HCT116 (cell line): ENCODE data around the gene SPATA7. TPM values are rescaled to one million over a fixed set of nuclear protein-coding genes. Genes with fewer than 3 reads are reported as not detected.

Source experiments
- ATAC-seq: fragments of 200-7000 bp; cut with Tn5 transposase; 2 replicates; pipeline ENCODE4 v1.9.1; 2020; ENCODE audit warnings: mild to moderate bottlenecking, moderate library complexity
- BruUV-seq: library from RNA; stranded (reverse); fragments of 400-500 nt; replicated peaks from 2 replicates; lab custom pipeline; 2021; lab: Mats Ljungman, UMichigan
- CTCF ChIA-PET: fragments of 300-600 bp; sonication (Branson Sonifier 250); formaldehyde crosslinking; loops from one replicate; lab custom pipeline; 2021; ENCODE audit warnings: antibody characterized with exemption; lab: Charles Lee
- POLR2A ChIA-PET: fragments of 300-600, 350-600 bp; sonication (Branson Sonifier 250); formaldehyde crosslinking; loops from one replicate; lab custom pipeline; 2021; ENCODE audit warnings: antibody characterized with exemption; lab: Charles Lee
- RAD21 ChIA-PET, 2 experiments: fragments of 300-600 bp; sonication (Branson Sonifier 250); formaldehyde crosslinking; loops; one replicate each; lab custom pipeline; 2023; ENCODE audit warnings: low total read pairs in 2 of 2; ENCODE audit not compliant: uncharacterized antibody in 2 of 2, unreplicated experiment in 2 of 2, low non-redundant PET in 1 of 2; lab: Charles Lee
- DNase-seq: peaks from one replicate; pipeline ENCODE4 v3.0.0-alpha.2; 2010; ENCODE audit warnings: low read depth, low spot score
- H2AFZ ChIP-seq: fragments of 200-600 bp; shearing (Covaris generic), sonication (generic); 2 replicates; pipeline ENCODE4 v1.6.1; 2017; ENCODE audit warnings: low read depth, mixed run types, mixed read lengths, antibody characterized with exemption, low read length; ENCODE audit not compliant: poor library complexity, severe bottlenecking
- H3K27ac ChIP-seq: 2 replicates; pipeline ENCODE4 v1.5.1; 2012; ENCODE audit warnings: low read depth, low read length
- H3K27me3 ChIP-seq: fragments of 200-600 bp; sonication (generic); 2 replicates; pipeline ENCODE4 v1.6.1; 2016; ENCODE audit warnings: mixed run types, low read length, mixed read lengths; ENCODE audit not compliant: insufficient read depth
- H3K36me3 ChIP-seq, 2 experiments: fragments of 200-500 bp in 1 of 2; fragments of 200-600 bp in 1 of 2; sonication (Bioruptor generic) in 1 of 2; sonication (generic) in 1 of 2; 2 replicates each; pipeline versions ENCODE4 v1.5.1 to v1.6.1; 2014 to 2016; ENCODE audit warnings: low read length in 2 of 2, inconsistent platforms in 1 of 2, mixed read lengths in 1 of 2, mixed run types in 1 of 2; ENCODE audit not compliant: insufficient read depth in 2 of 2, control insufficient read depth in 1 of 2
- H3K4me1 ChIP-seq, 2 experiments: fragments of 200-600 bp in 1 of 2; sonication (generic) in 1 of 2; 2 replicates each; pipeline versions ENCODE4 v1.5.1 to v1.6.1; 2012 to 2017; ENCODE audit warnings: low read length in 2 of 2, inconsistent platforms in 1 of 2, mild to moderate bottlenecking in 1 of 2, mixed read lengths in 1 of 2, mixed run types in 1 of 2, moderate library complexity in 1 of 2; ENCODE audit not compliant: insufficient read depth in 2 of 2, control insufficient read depth in 1 of 2
- H3K4me2 ChIP-seq: fragments of 200-600 bp; sonication (generic); 2 replicates; pipeline ENCODE4 v1.6.1; 2017; ENCODE audit warnings: mixed run types, low read length, mixed read lengths
- H3K4me3 ChIP-seq, 2 experiments: fragments of 200-600 bp in 1 of 2; sonication (generic) in 1 of 2; replicated peaks in 1 of 2; 2 replicates each; pipeline ENCODE4 v1.5.1; 2011 to 2016; ENCODE audit warnings: low read length in 2 of 2, control low read depth in 1 of 2, low read depth in 1 of 2, mild to moderate bottlenecking in 1 of 2, mixed read lengths in 1 of 2, mixed run types in 1 of 2
- H3K79me2 ChIP-seq: fragments of 200-600 bp; sonication (generic); 2 replicates; pipeline ENCODE4 v1.6.1; 2017; ENCODE audit warnings: mild to moderate bottlenecking, mixed run types, low read length, moderate library complexity, mixed read lengths; ENCODE audit not compliant: insufficient read depth
- H3K9ac ChIP-seq: fragments of 200-600 bp; sonication (generic); 2 replicates; pipeline ENCODE4 v1.6.1; 2016; ENCODE audit warnings: low read length, mixed read lengths
- H3K9me2 ChIP-seq: fragments of 200-600 bp; sonication (generic), shearing (Covaris generic); 2 replicates; pipeline ENCODE4 v1.6.1; 2017; ENCODE audit warnings: mixed run types, mild to moderate bottlenecking, moderate library complexity; ENCODE audit not compliant: insufficient read depth
- H3K9me3 ChIP-seq, 2 experiments: fragments of 200-500 bp in 1 of 2; fragments of 200-600 bp in 1 of 2; sonication (Bioruptor generic) in 1 of 2; sonication (generic) in 1 of 2; 2 replicates each; pipeline ENCODE4 v1.6.1; 2014 to 2017; ENCODE audit warnings: low read length in 2 of 2, mixed read lengths in 2 of 2, inconsistent platforms in 1 of 2, low read depth in 1 of 2, mild to moderate bottlenecking in 1 of 2, mixed run types in 1 of 2, moderate library complexity in 1 of 2; ENCODE audit not compliant: control insufficient read depth in 1 of 2, insufficient read depth in 1 of 2
- H4K20me1 ChIP-seq: fragments of 200-600 bp; sonication (generic), shearing (Covaris generic); 2 replicates; pipeline ENCODE4 v1.6.1; 2017; ENCODE audit warnings: mixed run types, mild to moderate bottlenecking, moderate library complexity; ENCODE audit not compliant: insufficient read depth
- CBX3 ChIP-seq: IDR thresholded peaks from 2 replicates; pipeline ENCODE4 v1.6.1; 2012; ENCODE audit warnings: low read depth
- EZH2 ChIP-seq: fragments of 200-600 bp; sonication (generic); IDR thresholded peaks from 2 replicates; pipeline ENCODE4 v1.6.1; 2017; ENCODE audit warnings: antibody characterized with exemption, mixed run types
- RAD21 ChIP-seq: IDR thresholded peaks from 2 replicates; pipeline ENCODE4 v1.6.1; 2012; ENCODE audit warnings: low read depth, mild to moderate bottlenecking
- YY1 ChIP-seq: IDR thresholded peaks from 2 replicates; pipeline ENCODE4 v1.6.1; 2011; ENCODE audit warnings: low read length, low read depth, moderate library complexity, mild to moderate bottlenecking; ENCODE audit not compliant: insufficient replicate concordance; ENCODE audit errors: extremely low read depth
- intact Hi-C: fragments of 100-400 bp; cut with micrococcal nuclease; formaldehyde crosslinking; loops from 2 replicates; pipeline ENCODE4 v1.10.0; 2022
- total RNA-seq: library from RNA; stranded (reverse); gene quantifications from one replicate; pipeline ENCODE4 v1.2.1, GENCODE V29; 2021; ENCODE audit not compliant: unreplicated experiment
- TF ChIP-seq, protein P1 (sequence below): IDR thresholded peaks from 2 replicates; pipeline ENCODE4 v1.6.1; 2012
- TF ChIP-seq, protein P2 (sequence below): IDR thresholded peaks from 2 replicates; pipeline ENCODE4 v1.6.1; 2012; ENCODE audit warnings: low read depth
- TF ChIP-seq, protein P3 (sequence below), 3 experiments: fragments of 200-600 bp in 1 of 3; sonication (generic) in 1 of 3; IDR thresholded peaks in 2 of 3; conservative IDR thresholded peaks in 1 of 3; 2 replicates each; pipeline ENCODE4 v1.5.1; 2012 to 2017; ENCODE audit warnings: low read depth in 2 of 3, low read length in 2 of 3, antibody characterized with exemption in 1 of 3, borderline replicate concordance in 1 of 3, control low read depth in 1 of 3, mild to moderate bottlenecking in 1 of 3, mixed read lengths in 1 of 3, mixed run types in 1 of 3, moderate library complexity in 1 of 3; ENCODE audit not compliant: insufficient read depth in 1 of 3

SPATA7 gene
- total RNA-seq, 1 experiment from 2014 or later = 6.2 TPM

DNA sequence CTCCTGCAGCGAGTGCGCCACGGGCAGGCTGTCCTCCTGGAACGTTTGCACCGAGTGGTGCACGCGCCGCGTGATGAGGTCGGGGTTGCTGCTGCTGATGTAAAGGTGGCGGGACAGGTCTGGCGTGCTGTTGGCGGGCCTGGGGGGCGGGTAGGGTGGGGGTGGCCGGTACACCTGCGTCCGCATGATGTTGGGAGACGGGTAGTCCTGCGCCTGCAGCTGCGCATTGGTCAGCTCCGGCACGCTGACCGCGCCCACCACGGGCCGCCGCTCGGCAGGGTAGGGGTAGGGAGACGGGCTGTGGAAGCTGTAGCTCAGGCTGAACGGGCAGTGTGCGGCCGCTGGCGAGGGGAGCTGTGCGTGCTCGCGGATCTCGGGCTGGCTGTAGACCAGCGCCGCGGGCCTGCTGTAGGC is 94.1 kb downstream of the SPATA7 start:
- no peak for ATAC-seq
- no peak overlapping the region for H3K4me3 ChIP-seq
- H3K36me3 ChIP-seq = no peaks in the 10 kb centered on the region; a peak in 1 of 4 replicates
- intact Hi-C loops = no loop called here
- no peak overlapping the region for H2AFZ ChIP-seq
- POLR2A ChIA-PET = no interaction called here
- no peaks in the 10 kb centered on the region for H3K79me2 ChIP-seq
- no peaks in the 10 kb centered on the region for H3K4me1 ChIP-seq
- H3K27me3 ChIP-seq = no peaks in the 10 kb centered on the region
- CTCF ChIA-PET = no interaction called here
- H3K9me2 ChIP-seq = no peaks in the 10 kb centered on the region
- TF ChIP-seq RAD21 = no peak
- no peak for TF ChIP-seq CBX3
- TF ChIP-seq, protein P1, sequence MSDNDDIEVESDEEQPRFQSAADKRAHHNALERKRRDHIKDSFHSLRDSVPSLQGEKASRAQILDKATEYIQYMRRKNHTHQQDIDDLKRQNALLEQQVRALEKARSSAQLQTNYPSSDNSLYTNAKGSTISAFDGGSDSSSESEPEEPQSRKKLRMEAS = no peak
- TF ChIP-seq, protein P2, sequence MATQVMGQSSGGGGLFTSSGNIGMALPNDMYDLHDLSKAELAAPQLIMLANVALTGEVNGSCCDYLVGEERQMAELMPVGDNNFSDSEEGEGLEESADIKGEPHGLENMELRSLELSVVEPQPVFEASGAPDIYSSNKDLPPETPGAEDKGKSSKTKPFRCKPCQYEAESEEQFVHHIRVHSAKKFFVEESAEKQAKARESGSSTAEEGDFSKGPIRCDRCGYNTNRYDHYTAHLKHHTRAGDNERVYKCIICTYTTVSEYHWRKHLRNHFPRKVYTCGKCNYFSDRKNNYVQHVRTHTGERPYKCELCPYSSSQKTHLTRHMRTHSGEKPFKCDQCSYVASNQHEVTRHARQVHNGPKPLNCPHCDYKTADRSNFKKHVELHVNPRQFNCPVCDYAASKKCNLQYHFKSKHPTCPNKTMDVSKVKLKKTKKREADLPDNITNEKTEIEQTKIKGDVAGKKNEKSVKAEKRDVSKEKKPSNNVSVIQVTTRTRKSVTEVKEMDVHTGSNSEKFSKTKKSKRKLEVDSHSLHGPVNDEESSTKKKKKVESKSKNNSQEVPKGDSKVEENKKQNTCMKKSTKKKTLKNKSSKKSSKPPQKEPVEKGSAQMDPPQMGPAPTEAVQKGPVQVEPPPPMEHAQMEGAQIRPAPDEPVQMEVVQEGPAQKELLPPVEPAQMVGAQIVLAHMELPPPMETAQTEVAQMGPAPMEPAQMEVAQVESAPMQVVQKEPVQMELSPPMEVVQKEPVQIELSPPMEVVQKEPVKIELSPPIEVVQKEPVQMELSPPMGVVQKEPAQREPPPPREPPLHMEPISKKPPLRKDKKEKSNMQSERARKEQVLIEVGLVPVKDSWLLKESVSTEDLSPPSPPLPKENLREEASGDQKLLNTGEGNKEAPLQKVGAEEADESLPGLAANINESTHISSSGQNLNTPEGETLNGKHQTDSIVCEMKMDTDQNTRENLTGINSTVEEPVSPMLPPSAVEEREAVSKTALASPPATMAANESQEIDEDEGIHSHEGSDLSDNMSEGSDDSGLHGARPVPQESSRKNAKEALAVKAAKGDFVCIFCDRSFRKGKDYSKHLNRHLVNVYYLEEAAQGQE = no peak
- no peak for TF ChIP-seq YY1
- TF ChIP-seq, protein P3, sequence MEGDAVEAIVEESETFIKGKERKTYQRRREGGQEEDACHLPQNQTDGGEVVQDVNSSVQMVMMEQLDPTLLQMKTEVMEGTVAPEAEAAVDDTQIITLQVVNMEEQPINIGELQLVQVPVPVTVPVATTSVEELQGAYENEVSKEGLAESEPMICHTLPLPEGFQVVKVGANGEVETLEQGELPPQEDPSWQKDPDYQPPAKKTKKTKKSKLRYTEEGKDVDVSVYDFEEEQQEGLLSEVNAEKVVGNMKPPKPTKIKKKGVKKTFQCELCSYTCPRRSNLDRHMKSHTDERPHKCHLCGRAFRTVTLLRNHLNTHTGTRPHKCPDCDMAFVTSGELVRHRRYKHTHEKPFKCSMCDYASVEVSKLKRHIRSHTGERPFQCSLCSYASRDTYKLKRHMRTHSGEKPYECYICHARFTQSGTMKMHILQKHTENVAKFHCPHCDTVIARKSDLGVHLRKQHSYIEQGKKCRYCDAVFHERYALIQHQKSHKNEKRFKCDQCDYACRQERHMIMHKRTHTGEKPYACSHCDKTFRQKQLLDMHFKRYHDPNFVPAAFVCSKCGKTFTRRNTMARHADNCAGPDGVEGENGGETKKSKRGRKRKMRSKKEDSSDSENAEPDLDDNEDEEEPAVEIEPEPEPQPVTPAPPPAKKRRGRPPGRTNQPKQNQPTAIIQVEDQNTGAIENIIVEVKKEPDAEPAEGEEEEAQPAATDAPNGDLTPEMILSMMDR (IDR thresholded peaks at IDR 0.05 in 2 of 3, conservative IDR thresholded peaks at IDR 0.05 in 1 of 3; ENCODE audit: borderline replicate concordance in 1 of 3, insufficient read depth in 1 of 3, low read depth in 2 of 3, low read length in 2 of 3) = no peak
- TF ChIP-seq EZH2 = no peak
- no TSS peak for BruUV-seq
- no peaks in the 10 kb centered on the region for H4K20me1 ChIP-seq
- H3K27ac ChIP-seq = no peak overlapping the region
- H3K4me2 ChIP-seq = no peak overlapping the region
- no peak overlapping the region for H3K9ac ChIP-seq
- RAD21 ChIA-PET = no interaction called here
- no peak for DNase-seq
- no peaks in the 10 kb centered on the region for H3K9me3 ChIP-seq
